ENCODE measurements around the gene JADE1.

The JADE1 gene

GRCh38 chr4:128854433-128854832 is 44.9 kb downstream of the JADE1 start:
- H3K4me3 ChIP-seq (ENCODE audit: low read depth, low read length) = no peak overlapping the region
- H3K27me3 ChIP-seq (ENCODE audit: control insufficient read depth, insufficient read depth, low read length) = no peaks in the 10 kb centered on the region
- no peaks in the 10 kb centered on the region for H3K4me1 ChIP-seq (ENCODE audit: control insufficient read depth, insufficient read depth, low read length)
- H3K36me3 ChIP-seq (ENCODE audit: control insufficient read depth, insufficient read depth, low read length) = peaks cover 69% of the 10 kb centered on the region
- H3K9ac ChIP-seq (ENCODE audit: low read depth, low read length) = no peak overlapping the region
- H3K9me3 ChIP-seq (ENCODE audit: control insufficient read depth, insufficient read depth, low read length) = no peaks in the 10 kb centered on the region

GRCh38 chr4:128855621-128856020 is 46.1 kb downstream of the JADE1 start:
- H3K9ac ChIP-seq (ENCODE audit: low read depth, low read length) = no peak overlapping the region
- H3K36me3 ChIP-seq (ENCODE audit: control insufficient read depth, insufficient read depth, low read length) = peaks cover 72% of the 10 kb centered on the region
- no peaks in the 10 kb centered on the region for H3K9me3 ChIP-seq (ENCODE audit: control insufficient read depth, insufficient read depth, low read length)
- H3K4me3 ChIP-seq (ENCODE audit: low read depth, low read length) = no peak overlapping the region
- H3K4me1 ChIP-seq (ENCODE audit: control insufficient read depth, insufficient read depth, low read length) = no peaks in the 10 kb centered on the region
- H3K27me3 ChIP-seq (ENCODE audit: control insufficient read depth, insufficient read depth, low read length) = no peaks in the 10 kb centered on the region

GRCh38 chr4:128856246-128856645 is 46.7 kb downstream of the JADE1 start:
- H3K27me3 ChIP-seq (ENCODE audit: control insufficient read depth, insufficient read depth, low read length) = no peaks in the 10 kb centered on the region
- no peaks in the 10 kb centered on the region for H3K4me1 ChIP-seq (ENCODE audit: control insufficient read depth, insufficient read depth, low read length)
- peaks cover 75% of the 10 kb centered on the region for H3K36me3 ChIP-seq (ENCODE audit: control insufficient read depth, insufficient read depth, low read length)
- no peak overlapping the region for H3K4me3 ChIP-seq (ENCODE audit: low read depth, low read length)
- no peak overlapping the region for H3K9ac ChIP-seq (ENCODE audit: low read depth, low read length)
- no peaks in the 10 kb centered on the region for H3K9me3 ChIP-seq (ENCODE audit: control insufficient read depth, insufficient read depth, low read length)

- peaks cover 80% of the 10 kb centered on the region for H3K36me3 ChIP-seq (ENCODE audit: control insufficient read depth, insufficient read depth, low read length)
- no peaks in the 10 kb centered on the region for H3K4me1 ChIP-seq (ENCODE audit: control insufficient read depth, insufficient read depth, low read length)
Observed at GRCh38 chr4:128858879-128859671, 49.6 kb downstream of the JADE1 start.

GRCh38 chr4:128859887-128860677 is 50.6 kb downstream of the JADE1 start:
- peaks cover 82% of the 10 kb centered on the region for H3K36me3 ChIP-seq (ENCODE audit: control insufficient read depth, insufficient read depth, low read length)
- no peaks in the 10 kb centered on the region for H3K4me1 ChIP-seq (ENCODE audit: control insufficient read depth, insufficient read depth, low read length)
- no peaks in the 10 kb centered on the region for H3K27me3 ChIP-seq (ENCODE audit: control insufficient read depth, insufficient read depth, low read length)
- no peaks in the 10 kb centered on the region for H3K9me3 ChIP-seq (ENCODE audit: control insufficient read depth, insufficient read depth, low read length)
- no peak overlapping the region for H3K9ac ChIP-seq (ENCODE audit: low read depth, low read length)
- no peak overlapping the region for H3K4me3 ChIP-seq (ENCODE audit: low read depth, low read length)

More at GRCh38 chr4:128858879-128859671, 49.6 kb downstream of the JADE1 start:
- Histone ChIP-seq H3K9me3 (ENCODE audit: control insufficient read depth, insufficient read depth, low read length) (no peaks in the 10 kb centered on the region), H3K4me3 (ENCODE audit: low read depth, low read length) (no peak overlapping the region), H3K27me3 (ENCODE audit: control insufficient read depth, insufficient read depth, low read length) (no peaks in the 10 kb centered on the region), H3K9ac (ENCODE audit: low read depth, low read length) (no peak overlapping the region)

GRCh38 chr4:128861856-128862518 is 52.5 kb downstream of the JADE1 start:
- Histone ChIP-seq H3K36me3 (ENCODE audit: control insufficient read depth, insufficient read depth, low read length) (peaks cover 75% of the 10 kb centered on the region), H3K4me3 (ENCODE audit: low read depth, low read length) (no peak overlapping the region), H3K9me3 (ENCODE audit: control insufficient read depth, insufficient read depth, low read length) (no peaks in the 10 kb centered on the region), H3K4me1 (ENCODE audit: control insufficient read depth, insufficient read depth, low read length) (no peaks in the 10 kb centered on the region), H3K27me3 (ENCODE audit: control insufficient read depth, insufficient read depth, low read length) (no peaks in the 10 kb centered on the region), H3K9ac (ENCODE audit: low read depth, low read length) (no peak overlapping the region)

GRCh38 chr4:128862608-128863311 is 53.3 kb downstream of the JADE1 start:
- Histone ChIP-seq H3K4me1 (ENCODE audit: control insufficient read depth, insufficient read depth, low read length) (no peaks in the 10 kb centered on the region), H3K27me3 (ENCODE audit: control insufficient read depth, insufficient read depth, low read length) (no peaks in the 10 kb centered on the region), H3K36me3 (ENCODE audit: control insufficient read depth, insufficient read depth, low read length) (peaks cover 75% of the 10 kb centered on the region), H3K4me3 (ENCODE audit: low read depth, low read length) (no peak overlapping the region), H3K9me3 (ENCODE audit: control insufficient read depth, insufficient read depth, low read length) (no peaks in the 10 kb centered on the region), H3K9ac (ENCODE audit: low read depth, low read length) (peak overlapping the region; percentile 5)

GRCh38 chr4:128863312-128864075 is 54.0 kb downstream of the JADE1 start:
- Histone ChIP-seq H3K9me3 (ENCODE audit: control insufficient read depth, insufficient read depth, low read length) (no peaks in the 10 kb centered on the region), H3K36me3 (ENCODE audit: control insufficient read depth, insufficient read depth, low read length) (peaks cover 75% of the 10 kb centered on the region), H3K9ac (ENCODE audit: low read depth, low read length) (no peak overlapping the region), H3K4me3 (ENCODE audit: low read depth, low read length) (no peak overlapping the region), H3K4me1 (ENCODE audit: control insufficient read depth, insufficient read depth, low read length) (no peaks in the 10 kb centered on the region), H3K27me3 (ENCODE audit: control insufficient read depth, insufficient read depth, low read length) (no peaks in the 10 kb centered on the region)

GRCh38 chr4:128865132-128865531 is 55.6 kb downstream of the JADE1 start:
- H3K4me1 ChIP-seq (ENCODE audit: control insufficient read depth, insufficient read depth, low read length) = no peaks in the 10 kb centered on the region
- no peak overlapping the region for H3K9ac ChIP-seq (ENCODE audit: low read depth, low read length)
- H3K36me3 ChIP-seq (ENCODE audit: control insufficient read depth, insufficient read depth, low read length) = peaks cover 68% of the 10 kb centered on the region
- no peaks in the 10 kb centered on the region for H3K9me3 ChIP-seq (ENCODE audit: control insufficient read depth, insufficient read depth, low read length)
- H3K27me3 ChIP-seq (ENCODE audit: control insufficient read depth, insufficient read depth, low read length) = no peaks in the 10 kb centered on the region
- H3K4me3 ChIP-seq (ENCODE audit: low read depth, low read length) = no peak overlapping the region

GRCh38 chr4:128866269-128866668 is 56.8 kb downstream of the JADE1 start:
- peaks cover 70% of the 10 kb centered on the region for H3K36me3 ChIP-seq (ENCODE audit: control insufficient read depth, insufficient read depth, low read length)
- no peaks in the 10 kb centered on the region for H3K27me3 ChIP-seq (ENCODE audit: control insufficient read depth, insufficient read depth, low read length)
- H3K9me3 ChIP-seq (ENCODE audit: control insufficient read depth, insufficient read depth, low read length) = no peaks in the 10 kb centered on the region
- no peak overlapping the region for H3K9ac ChIP-seq (ENCODE audit: low read depth, low read length)
- no peak overlapping the region for H3K4me3 ChIP-seq (ENCODE audit: low read depth, low read length)
- H3K4me1 ChIP-seq (ENCODE audit: control insufficient read depth, insufficient read depth, low read length) = no peaks in the 10 kb centered on the region

GRCh38 chr4:128866691-128867090 is 57.2 kb downstream of the JADE1 start:
- Histone ChIP-seq H3K9ac (ENCODE audit: low read depth, low read length) (no peak overlapping the region), H3K27me3 (ENCODE audit: control insufficient read depth, insufficient read depth, low read length) (no peaks in the 10 kb centered on the region), H3K9me3 (ENCODE audit: control insufficient read depth, insufficient read depth, low read length) (no peaks in the 10 kb centered on the region), H3K36me3 (ENCODE audit: control insufficient read depth, insufficient read depth, low read length) (peaks cover 70% of the 10 kb centered on the region), H3K4me1 (ENCODE audit: control insufficient read depth, insufficient read depth, low read length) (no peaks in the 10 kb centered on the region), H3K4me3 (ENCODE audit: low read depth, low read length) (no peak overlapping the region)
